Panc1 (cell line): ENCODE results near the gene ICE2. TPM values are rescaled to one million over a fixed set of nuclear protein-coding genes. Genes with fewer than 3 reads are reported as not detected.

ENCODE experiments used
- ATAC-seq: fragments of 200-7000 bp; cut with Tn5 transposase; 2 replicates; pipeline ENCODE4 v1.9.1; 2020; ENCODE audit warnings: mild to moderate bottlenecking, moderate library complexity
- BruUV-seq: library from RNA; stranded (reverse); fragments of 400-500 nt; replicated peaks from 2 replicates; lab custom pipeline; 2021; lab: Mats Ljungman, UMichigan
- CTCF ChIA-PET: fragments of 300-600 bp; sonication (Branson Sonifier 250); formaldehyde crosslinking; loops from one replicate; lab custom pipeline; 2022; ENCODE audit warnings: antibody characterized with exemption; lab: Charles Lee
- POLR2A ChIA-PET: fragments of 300-600 bp; sonication (Branson Sonifier 250); formaldehyde crosslinking; loops from one replicate; lab custom pipeline; 2022; ENCODE audit warnings: antibody characterized with exemption; lab: Charles Lee
- DNase-seq: peaks from one replicate; pipeline ENCODE4 v3.0.0-alpha.2; 2010; ENCODE audit warnings: low read depth, low spot score
- H3K27ac ChIP-seq: 2 replicates; pipeline ENCODE4 v1.5.1; 2011; ENCODE audit warnings: mild to moderate bottlenecking, low read length, inconsistent platforms
- H3K27me3 ChIP-seq: fragments of 200-500 bp; sonication (Bioruptor generic); 2 replicates; pipeline ENCODE4 v1.6.0; 2014; ENCODE audit warnings: low read length, inconsistent platforms; ENCODE audit not compliant: control insufficient read depth, insufficient read depth
- H3K36me3 ChIP-seq: fragments of 200-500 bp; sonication (Bioruptor generic); 2 replicates; pipeline ENCODE4 v1.5.1; 2014; ENCODE audit warnings: inconsistent platforms, mild to moderate bottlenecking, low read length, moderate library complexity; ENCODE audit not compliant: control insufficient read depth, insufficient read depth
- H3K4me1 ChIP-seq: 2 replicates; pipeline ENCODE4 v1.5.1; 2011; ENCODE audit warnings: inconsistent platforms, mild to moderate bottlenecking, low read length, moderate library complexity; ENCODE audit not compliant: control insufficient read depth, insufficient read depth
- H3K4me3 ChIP-seq, 2 experiments: 2 replicates each; pipeline ENCODE4 v1.5.1; 2011 to 2012; ENCODE audit warnings: low read depth in 2 of 2, low read length in 2 of 2, mild to moderate bottlenecking in 2 of 2, inconsistent platforms in 1 of 2, moderate library complexity in 1 of 2
- H3K9me3 ChIP-seq: fragments of 200-500 bp; sonication (Bioruptor generic); 2 replicates; pipeline ENCODE4 v1.5.1; 2014; ENCODE audit warnings: low read depth, mild to moderate bottlenecking, inconsistent platforms, low read length, moderate library complexity; ENCODE audit not compliant: control insufficient read depth, insufficient read depth
- POLR2AphosphoS5 ChIP-seq: IDR thresholded peaks from 2 replicates; pipeline ENCODE4 v1.6.1; 2012; ENCODE audit warnings: mild to moderate bottlenecking, low read depth, low read length, moderate library complexity
- SIN3A ChIP-seq: IDR thresholded peaks from 2 replicates; pipeline ENCODE4 v1.6.1; 2012; ENCODE audit warnings: low read depth, mild to moderate bottlenecking, low read length, moderate library complexity, borderline replicate concordance; ENCODE audit not compliant: insufficient read depth
- TCF7L2 ChIP-seq: IDR thresholded peaks from 2 replicates; pipeline ENCODE4 v1.6.1; 2011; ENCODE audit warnings: mild to moderate bottlenecking, low read depth, low read length, inconsistent platforms
- in situ Hi-C: cut with HindIII; loops from 2 replicates; pipeline ENCODE4 v1.10.0; 2016; ENCODE audit warnings: low sequenced_read_pairs, low pct_unique_long_range_greater_than_20kb
- intact Hi-C: fragments of 100-400 bp; cut with micrococcal nuclease; formaldehyde crosslinking; loops from one replicate; pipeline ENCODE4 v1.10.0; 2022; ENCODE audit not compliant: unreplicated experiment
- total RNA-seq: library from RNA; stranded (reverse); gene quantifications from one replicate; pipeline ENCODE4 v1.2.1, GENCODE V29; 2021; ENCODE audit not compliant: unreplicated experiment
- TF ChIP-seq, protein P1 (sequence below): fragments of 450-650 bp; IDR thresholded peaks from 2 replicates; pipeline ENCODE4 v1.5.1; 2017; ENCODE audit warnings: mild to moderate bottlenecking
- TF ChIP-seq, protein P2 (sequence below), 2 experiments: IDR thresholded peaks; 2 replicates each; pipeline ENCODE4 v1.6.1; 2011 to 2012; ENCODE audit warnings: low read depth in 2 of 2, control low read depth in 1 of 2, low read length in 1 of 2, mild to moderate bottlenecking in 1 of 2, moderate library complexity in 1 of 2; ENCODE audit not compliant: insufficient read depth in 1 of 2

ICE2 gene
- total RNA-seq, 1 experiment from 2014 or later: 66.2 TPM

DNA sequence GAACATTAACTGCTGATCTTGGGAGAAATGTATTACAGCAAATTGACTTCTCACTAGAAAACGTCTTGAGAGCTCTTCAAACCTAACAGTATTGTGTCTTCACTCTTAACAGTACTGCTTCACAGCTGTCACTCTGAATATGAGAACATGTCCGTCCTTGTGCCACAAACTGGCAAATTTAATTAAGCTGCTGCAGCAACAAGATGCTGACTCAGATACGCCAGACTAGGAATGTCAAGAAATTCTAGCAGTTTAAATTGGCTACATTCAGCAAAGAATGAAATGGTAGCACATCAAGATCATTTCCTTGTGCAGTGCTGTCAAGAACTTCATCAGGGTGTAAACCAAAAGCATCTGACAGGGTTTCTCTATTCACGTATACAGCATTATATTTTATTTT lies 7.6 kb downstream of the ICE2 start:
- Histone ChIP-seq H3K27ac (no peak overlapping the region), H3K4me1 (peaks cover 5% of the 10 kb centered on the region), H3K4me3 (no peak overlapping the region), H3K9me3 (no peaks in the 10 kb centered on the region), H3K36me3 (peaks cover 29% of the 10 kb centered on the region), H3K27me3 (no peaks in the 10 kb centered on the region)
- no peak for ATAC-seq
- TF ChIP-seq POLR2AphosphoS5: no peak
- TF ChIP-seq SIN3A: no peak
- TF ChIP-seq TCF7L2: no peak
- TF ChIP-seq, protein P1, sequence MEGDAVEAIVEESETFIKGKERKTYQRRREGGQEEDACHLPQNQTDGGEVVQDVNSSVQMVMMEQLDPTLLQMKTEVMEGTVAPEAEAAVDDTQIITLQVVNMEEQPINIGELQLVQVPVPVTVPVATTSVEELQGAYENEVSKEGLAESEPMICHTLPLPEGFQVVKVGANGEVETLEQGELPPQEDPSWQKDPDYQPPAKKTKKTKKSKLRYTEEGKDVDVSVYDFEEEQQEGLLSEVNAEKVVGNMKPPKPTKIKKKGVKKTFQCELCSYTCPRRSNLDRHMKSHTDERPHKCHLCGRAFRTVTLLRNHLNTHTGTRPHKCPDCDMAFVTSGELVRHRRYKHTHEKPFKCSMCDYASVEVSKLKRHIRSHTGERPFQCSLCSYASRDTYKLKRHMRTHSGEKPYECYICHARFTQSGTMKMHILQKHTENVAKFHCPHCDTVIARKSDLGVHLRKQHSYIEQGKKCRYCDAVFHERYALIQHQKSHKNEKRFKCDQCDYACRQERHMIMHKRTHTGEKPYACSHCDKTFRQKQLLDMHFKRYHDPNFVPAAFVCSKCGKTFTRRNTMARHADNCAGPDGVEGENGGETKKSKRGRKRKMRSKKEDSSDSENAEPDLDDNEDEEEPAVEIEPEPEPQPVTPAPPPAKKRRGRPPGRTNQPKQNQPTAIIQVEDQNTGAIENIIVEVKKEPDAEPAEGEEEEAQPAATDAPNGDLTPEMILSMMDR: no peak
- TF ChIP-seq, protein P2, sequence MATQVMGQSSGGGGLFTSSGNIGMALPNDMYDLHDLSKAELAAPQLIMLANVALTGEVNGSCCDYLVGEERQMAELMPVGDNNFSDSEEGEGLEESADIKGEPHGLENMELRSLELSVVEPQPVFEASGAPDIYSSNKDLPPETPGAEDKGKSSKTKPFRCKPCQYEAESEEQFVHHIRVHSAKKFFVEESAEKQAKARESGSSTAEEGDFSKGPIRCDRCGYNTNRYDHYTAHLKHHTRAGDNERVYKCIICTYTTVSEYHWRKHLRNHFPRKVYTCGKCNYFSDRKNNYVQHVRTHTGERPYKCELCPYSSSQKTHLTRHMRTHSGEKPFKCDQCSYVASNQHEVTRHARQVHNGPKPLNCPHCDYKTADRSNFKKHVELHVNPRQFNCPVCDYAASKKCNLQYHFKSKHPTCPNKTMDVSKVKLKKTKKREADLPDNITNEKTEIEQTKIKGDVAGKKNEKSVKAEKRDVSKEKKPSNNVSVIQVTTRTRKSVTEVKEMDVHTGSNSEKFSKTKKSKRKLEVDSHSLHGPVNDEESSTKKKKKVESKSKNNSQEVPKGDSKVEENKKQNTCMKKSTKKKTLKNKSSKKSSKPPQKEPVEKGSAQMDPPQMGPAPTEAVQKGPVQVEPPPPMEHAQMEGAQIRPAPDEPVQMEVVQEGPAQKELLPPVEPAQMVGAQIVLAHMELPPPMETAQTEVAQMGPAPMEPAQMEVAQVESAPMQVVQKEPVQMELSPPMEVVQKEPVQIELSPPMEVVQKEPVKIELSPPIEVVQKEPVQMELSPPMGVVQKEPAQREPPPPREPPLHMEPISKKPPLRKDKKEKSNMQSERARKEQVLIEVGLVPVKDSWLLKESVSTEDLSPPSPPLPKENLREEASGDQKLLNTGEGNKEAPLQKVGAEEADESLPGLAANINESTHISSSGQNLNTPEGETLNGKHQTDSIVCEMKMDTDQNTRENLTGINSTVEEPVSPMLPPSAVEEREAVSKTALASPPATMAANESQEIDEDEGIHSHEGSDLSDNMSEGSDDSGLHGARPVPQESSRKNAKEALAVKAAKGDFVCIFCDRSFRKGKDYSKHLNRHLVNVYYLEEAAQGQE (IDR thresholded peaks at IDR 0.05; ENCODE audit: insufficient read depth in 1 of 2, low read depth in 2 of 2, low read length in 1 of 2): no peak
- intact Hi-C loops: no loop called here
- BruUV-seq: no TSS peak
- POLR2A ChIA-PET: no interaction called here
- CTCF ChIA-PET: no interaction called here
- DNase-seq: no peak
- in situ Hi-C loops: no loop called here

DNA sequence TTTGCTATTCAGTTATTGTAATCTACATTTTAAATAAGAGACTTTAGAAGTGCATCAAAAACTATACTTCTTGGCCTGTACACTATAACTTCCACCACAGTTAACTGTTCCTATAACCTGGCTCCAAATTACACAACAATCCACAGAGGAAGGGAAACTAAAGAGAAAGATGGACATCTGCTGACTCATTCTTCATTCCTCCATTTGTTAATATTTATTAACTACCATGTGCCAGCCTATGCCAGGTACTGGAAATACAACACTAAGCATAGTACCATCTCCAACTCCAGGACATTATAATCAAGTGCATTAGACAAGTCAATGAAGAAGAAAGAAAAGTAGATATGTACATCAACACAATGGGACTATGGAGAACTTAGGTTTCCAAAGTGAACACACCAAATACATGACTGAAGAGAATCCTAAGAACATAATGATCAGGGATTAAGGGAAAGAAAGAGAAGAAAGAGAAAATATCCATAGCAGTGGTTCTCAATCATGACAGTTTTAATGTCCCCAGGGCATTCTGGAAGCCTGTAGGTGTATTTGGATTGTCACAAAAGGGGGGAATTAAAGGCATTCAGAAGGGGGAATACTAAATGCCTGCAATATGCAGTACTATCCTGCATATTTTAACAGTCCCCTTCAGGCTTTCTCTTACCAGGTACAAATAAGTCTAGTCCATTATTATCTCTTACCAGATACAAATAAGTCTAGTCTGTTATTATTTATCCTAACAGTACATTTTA lies 8.9 kb downstream of the ICE2 start:
- intact Hi-C loops (no loop called here), in situ Hi-C loops (no loop called here)
- peaks cover 22% of the 10 kb centered on the region; the same call in 1 of the 2 replicates for H3K36me3 ChIP-seq
- H3K4me3 ChIP-seq: no peak overlapping the region
- ChIA-PET CTCF (no interaction called here), POLR2A (no interaction called here)
- H3K4me1 ChIP-seq: no peaks in the 10 kb centered on the region
- no peak overlapping the region for H3K27ac ChIP-seq
- TF ChIP-seq SIN3A: no peak
- TF ChIP-seq, protein P1: no peak
- TF ChIP-seq, protein P2 (IDR thresholded peaks at IDR 0.05; ENCODE audit: insufficient read depth in 1 of 2, low read depth in 2 of 2, low read length in 1 of 2): no peak
- H3K9me3 ChIP-seq: no peaks in the 10 kb centered on the region
- ATAC-seq (no peak), DNase-seq (no peak)
- no TSS peak for BruUV-seq
- no peaks in the 10 kb centered on the region for H3K27me3 ChIP-seq
